ENCODE results near the gene RBM34.
"Not testable (repeated sequence)": the region's sequence is repeated elsewhere in the genome, so short reads cannot be mapped to it uniquely, and the experiment has no call there.

The RBM34 gene

DNA sequence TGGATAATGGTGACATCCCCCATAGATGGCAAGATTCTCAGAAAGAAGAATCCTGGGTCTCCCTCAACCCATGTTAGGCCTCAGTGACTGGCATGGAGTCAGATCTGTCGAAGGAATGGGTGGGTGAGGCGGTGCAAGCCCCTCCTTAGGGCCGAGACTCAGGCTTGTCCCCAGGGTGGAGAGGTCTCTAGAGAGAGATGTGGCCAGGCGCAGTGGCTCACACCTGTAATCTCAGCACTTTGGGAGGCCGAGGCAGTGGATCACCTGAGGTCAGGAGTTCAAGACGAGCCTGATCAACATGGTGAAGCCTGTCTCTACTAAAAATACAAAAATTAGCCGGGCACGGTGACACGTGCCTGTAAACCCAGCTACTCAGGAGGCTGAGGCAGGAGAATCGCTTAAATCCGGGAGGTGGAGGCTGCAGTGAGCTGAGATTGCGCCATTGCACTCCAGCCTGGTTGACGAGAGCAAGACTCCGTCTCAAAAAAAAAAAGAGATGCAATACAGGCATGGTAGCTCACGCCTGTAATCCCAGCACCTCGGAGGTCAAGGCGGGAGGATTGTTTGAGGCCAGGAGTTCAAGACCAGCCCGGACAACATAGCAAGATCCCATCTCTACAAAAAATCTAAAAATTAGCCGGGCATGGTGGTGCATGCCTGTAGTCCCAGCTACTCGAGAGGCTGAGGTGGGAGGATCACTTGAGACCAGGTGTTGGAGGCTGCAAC lies 69.6 kb downstream of the RBM34 start:
- not testable (repeated sequence) for DNase-seq (ENCODE audit: low read depth)

DNA sequence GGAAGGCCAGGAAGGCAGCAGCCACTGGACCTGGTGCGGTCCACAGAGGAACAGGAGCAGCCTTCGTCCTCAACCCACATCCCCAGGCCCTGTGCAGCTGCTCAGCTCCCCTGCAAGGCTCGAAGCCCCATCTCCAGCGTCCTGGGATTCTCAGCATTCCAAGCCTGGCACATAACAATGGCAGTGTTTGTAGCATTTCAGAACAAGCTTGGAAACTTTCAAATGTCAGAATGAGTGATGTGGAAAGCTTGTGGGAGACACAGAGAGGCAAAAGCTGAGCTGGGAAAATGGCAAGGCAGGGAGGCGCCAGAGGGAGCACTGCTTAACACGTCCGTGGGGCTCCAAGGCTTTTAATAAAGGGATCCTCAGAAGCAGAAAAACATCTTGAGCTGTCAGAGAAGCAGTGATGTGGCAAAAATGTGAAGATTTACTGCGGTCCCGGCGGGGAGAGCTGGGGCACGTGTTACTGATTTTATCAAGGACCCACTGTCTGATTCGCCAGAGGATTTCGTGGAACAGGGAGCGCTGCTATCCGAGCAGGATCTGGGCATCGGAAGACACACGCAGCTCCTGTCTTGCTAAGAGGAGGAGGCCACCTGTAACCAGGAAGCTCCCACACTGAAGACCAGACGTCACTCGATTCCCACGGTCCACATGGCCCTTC lies 70.5 kb downstream of the RBM34 start:
- no peak for DNase-seq (ENCODE audit: low read depth)

DNA sequence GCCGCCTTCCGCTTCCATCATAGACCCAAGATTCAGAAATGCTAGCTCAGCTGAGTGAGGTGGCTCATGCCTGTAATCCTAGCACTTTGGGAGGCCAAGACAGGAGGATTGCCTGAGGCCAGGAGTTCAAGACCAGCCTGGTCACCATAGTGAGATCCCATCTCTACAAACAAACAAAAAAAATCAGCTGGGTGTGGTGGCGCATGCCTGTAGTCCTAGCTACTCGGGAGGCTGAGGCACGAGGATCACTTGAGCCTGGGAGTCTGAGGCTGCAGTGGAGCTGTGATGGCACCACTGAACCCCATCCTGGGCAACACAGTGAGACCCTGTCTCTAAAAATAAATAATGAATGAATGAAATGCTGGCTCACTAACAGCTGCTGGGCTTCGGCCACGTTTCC lies 72.1 kb downstream of the RBM34 start:
- no peak for DNase-seq (ENCODE audit: low read depth)

DNA sequence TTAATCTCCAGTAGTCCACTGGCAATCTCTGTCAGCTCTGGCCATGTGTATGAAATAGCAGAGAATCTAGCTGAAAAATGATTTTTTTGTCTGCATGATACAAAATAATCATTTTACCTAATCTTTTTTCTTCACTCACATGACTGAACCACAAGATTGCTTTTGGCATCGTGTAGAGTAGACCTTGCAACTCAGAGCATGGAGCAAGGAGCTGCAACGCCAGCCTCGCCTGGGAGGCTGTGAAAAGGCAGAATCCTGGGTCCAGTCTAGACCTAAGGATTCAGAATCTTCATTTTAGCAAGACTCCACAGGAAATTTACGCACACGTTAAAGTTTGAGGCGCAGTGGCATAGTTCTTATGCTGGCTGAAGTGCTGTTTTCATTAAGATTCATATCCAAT lies 72.6 kb downstream of the RBM34 start:
- no peak for DNase-seq (ENCODE audit: low read depth)

DNA sequence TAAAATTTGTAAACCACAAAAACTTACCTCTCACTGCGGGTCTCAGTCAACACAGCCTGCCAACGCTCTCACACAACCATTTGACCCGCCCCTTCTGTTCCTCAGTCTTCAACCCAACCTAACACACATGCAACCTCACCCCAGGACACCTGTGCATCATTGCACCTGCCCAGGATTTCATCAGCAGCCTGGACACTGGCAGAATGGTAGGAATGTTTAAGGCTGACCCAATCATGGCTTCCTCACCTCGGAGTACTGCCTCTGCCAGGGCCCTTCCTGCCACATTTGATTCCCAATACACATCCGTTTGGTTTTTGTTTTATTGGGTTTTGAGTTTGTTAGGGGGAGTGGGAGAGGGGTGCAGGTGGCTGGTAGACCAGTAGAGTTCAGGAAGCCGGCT lies 73.1 kb downstream of the RBM34 start:
- DNase-seq (ENCODE audit: low read depth) = no peak

DNA sequence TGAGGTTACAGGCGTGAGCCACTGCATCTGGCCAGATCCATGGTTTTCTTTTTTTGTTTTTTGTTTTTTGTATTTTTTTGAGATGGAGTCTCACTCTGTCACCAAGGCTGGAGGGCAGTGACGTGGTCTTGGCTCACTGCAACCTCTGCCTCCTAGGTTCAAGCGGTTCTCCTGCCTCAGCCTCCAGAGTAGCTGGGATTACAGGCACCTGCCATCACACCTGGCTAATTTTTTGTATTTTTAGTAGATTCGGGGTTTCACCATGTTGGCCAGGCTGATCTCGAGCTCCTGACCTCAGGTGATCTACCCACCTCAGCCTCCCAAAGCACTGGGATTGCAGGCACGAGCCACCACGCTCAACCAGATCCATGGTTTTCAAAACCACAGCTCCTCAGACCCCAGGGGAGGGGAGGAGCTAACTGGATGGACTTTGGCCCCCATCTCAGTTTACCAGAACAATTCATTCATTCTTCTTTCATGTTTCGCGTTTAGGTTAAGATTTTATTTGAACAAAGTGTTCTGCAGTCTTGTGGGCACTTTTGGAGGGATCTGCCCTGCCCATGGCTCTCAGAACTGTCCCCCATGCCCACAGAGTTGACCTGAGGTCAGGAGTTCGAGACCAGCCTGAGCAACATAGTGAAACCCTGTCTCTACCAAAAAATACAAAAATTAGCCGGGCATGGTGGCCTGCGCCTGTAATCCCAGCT lies 75.5 kb downstream of the RBM34 start:
- DNase-seq (ENCODE audit: low read depth) = not testable (repeated sequence)
